Astrocyte (in vitro differentiated cells and primary cell): ENCODE results near the gene RFTN2. TPM values are rescaled to one million over a fixed set of nuclear protein-coding genes. Genes with fewer than 3 reads are reported as not detected.
A peak's percentile ranks its signal among the peaks of the same experiment; 100 is the strongest.

Source experiments
- DNase-seq: peaks from one replicate; pipeline ENCODE4 v3.0.0-alpha.2; 2010; ENCODE audit warnings: low read depth
- FAIRE-seq: peaks from 2 replicates; lab custom pipeline; 2011; peaks lifted over from hg19 to GRCh38; lab: Jason Lieb, UNC
- H2AFZ ChIP-seq: 2 replicates; pipeline ENCODE4 v1.6.0; 2012; ENCODE audit warnings: low read depth, low read length, inconsistent platforms
- H3K27ac ChIP-seq: 2 replicates; pipeline ENCODE4 v1.5.1; 2011; ENCODE audit warnings: low read depth, low read length, inconsistent platforms
- H3K27me3 ChIP-seq: 2 replicates; pipeline ENCODE4 v1.6.0; 2011; ENCODE audit warnings: low read length, inconsistent platforms; ENCODE audit not compliant: insufficient read depth
- H3K36me3 ChIP-seq: 2 replicates; pipeline ENCODE4 v1.5.1; 2011; ENCODE audit warnings: low read length, inconsistent platforms; ENCODE audit not compliant: insufficient read depth
- H3K4me1 ChIP-seq: 2 replicates; pipeline ENCODE4 v1.5.1; 2011; ENCODE audit warnings: low read length, inconsistent platforms; ENCODE audit not compliant: insufficient read depth
- H3K4me2 ChIP-seq: 2 replicates; pipeline ENCODE4 v1.6.0; 2012; ENCODE audit warnings: low read length, inconsistent platforms
- H3K4me3 ChIP-seq: 2 replicates; pipeline ENCODE4 v1.5.1; 2011; ENCODE audit warnings: low read depth, mild to moderate bottlenecking, low read length, inconsistent platforms; ENCODE audit not compliant: insufficient read depth
- H3K79me2 ChIP-seq: 2 replicates; pipeline ENCODE4 v1.6.0; 2012; ENCODE audit warnings: mild to moderate bottlenecking, low read length, inconsistent platforms; ENCODE audit not compliant: insufficient read depth
- H3K9ac ChIP-seq: 2 replicates; pipeline ENCODE4 v1.6.0; 2012; ENCODE audit warnings: mild to moderate bottlenecking, low read length, inconsistent platforms
- H3K9me3 ChIP-seq: 2 replicates; pipeline ENCODE4 v1.5.1; 2012; ENCODE audit warnings: low read depth, mild to moderate bottlenecking, low read length, inconsistent platforms; ENCODE audit not compliant: insufficient read depth
- H4K20me1 ChIP-seq: 2 replicates; pipeline ENCODE4 v1.6.0; 2012; ENCODE audit warnings: low read length, inconsistent platforms; ENCODE audit not compliant: insufficient read depth
- H3K27ac Mint-ChIP-seq: one replicate; pipeline ENCODE4 v1.8.0; 2021; ENCODE audit warnings: mild to moderate bottlenecking, mixed read lengths; ENCODE audit not compliant: unreplicated experiment
- H3K27me3 Mint-ChIP-seq: one replicate; pipeline ENCODE4 v1.8.0; 2021; ENCODE audit warnings: low read depth, mixed read lengths; ENCODE audit not compliant: unreplicated experiment
- H3K36me3 Mint-ChIP-seq: one replicate; pipeline ENCODE4 v1.8.0; 2021; ENCODE audit warnings: low read depth, mixed read lengths; ENCODE audit not compliant: unreplicated experiment
- H3K4me1 Mint-ChIP-seq: one replicate; pipeline ENCODE4 v1.8.0; 2021; ENCODE audit warnings: low read depth, mixed read lengths; ENCODE audit not compliant: unreplicated experiment
- H3K4me3 Mint-ChIP-seq: one replicate; pipeline ENCODE4 v1.8.0; 2021; ENCODE audit warnings: mild to moderate bottlenecking, moderate library complexity, mixed read lengths; ENCODE audit not compliant: unreplicated experiment
- H3K9me3 Mint-ChIP-seq: one replicate; pipeline ENCODE4 v1.8.0; 2021; ENCODE audit warnings: mild to moderate bottlenecking, mixed read lengths; ENCODE audit not compliant: unreplicated experiment
- EZH2 ChIP-seq: IDR thresholded peaks from 2 replicates; pipeline ENCODE4 v1.6.1; 2012; ENCODE audit warnings: mild to moderate bottlenecking, low read length, inconsistent platforms; ENCODE audit not compliant: insufficient read depth
- total RNA-seq: library from RNA; stranded (reverse); gene quantifications from 2 replicates; pipeline ENCODE4 v1.2.1, GENCODE V29; 2021
- TF ChIP-seq, protein P1 (sequence below): IDR thresholded peaks from 2 replicates; pipeline ENCODE4 v1.5.1; 2011; ENCODE audit warnings: low read depth, mild to moderate bottlenecking, inconsistent platforms, low read length, moderate library complexity; ENCODE audit not compliant: insufficient read depth

Gene RFTN2
- total RNA-seq, 1 donor from 2014 or later = 7.1 TPM

DNA sequence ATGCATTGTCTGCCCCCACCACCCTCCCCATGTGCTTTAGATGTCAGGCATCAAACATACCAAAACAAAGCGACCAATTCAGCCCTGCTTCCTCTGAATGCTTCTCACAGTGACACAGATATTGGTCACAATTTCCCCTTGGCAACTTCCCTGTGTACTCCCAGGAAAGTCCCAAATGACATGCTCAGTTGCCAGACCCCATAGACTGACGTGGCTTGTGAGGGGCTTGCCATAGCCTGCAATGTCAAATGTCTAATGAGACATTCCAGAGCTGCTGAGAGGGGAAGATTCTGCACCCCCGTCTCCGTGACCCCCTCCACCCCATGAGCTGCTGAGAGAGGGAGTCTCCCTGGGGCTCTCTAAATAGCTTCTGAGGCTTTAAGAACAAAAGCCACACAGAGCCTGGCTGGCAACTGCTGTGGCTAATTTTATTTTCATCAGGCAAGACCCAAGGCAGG, 47.3 kb downstream of the RFTN2 start:
- no peak overlapping the region for H3K4me3 ChIP-seq
- peaks cover 6% of the 10 kb centered on the region for H3K9me3 Mint-ChIP-seq
- no peak overlapping the region for H3K9ac ChIP-seq
- no peaks in the 10 kb centered on the region for H3K27me3 Mint-ChIP-seq
- peak overlapping the region; percentile 57 for H3K4me2 ChIP-seq
- no peaks in the 10 kb centered on the region for H3K4me1 ChIP-seq
- H3K36me3 Mint-ChIP-seq = peaks cover under 1% of the 10 kb centered on the region
- peak overlapping the region; percentile 37 for H3K27ac Mint-ChIP-seq
- TF ChIP-seq EZH2 = no peak
- TF ChIP-seq, protein P1, sequence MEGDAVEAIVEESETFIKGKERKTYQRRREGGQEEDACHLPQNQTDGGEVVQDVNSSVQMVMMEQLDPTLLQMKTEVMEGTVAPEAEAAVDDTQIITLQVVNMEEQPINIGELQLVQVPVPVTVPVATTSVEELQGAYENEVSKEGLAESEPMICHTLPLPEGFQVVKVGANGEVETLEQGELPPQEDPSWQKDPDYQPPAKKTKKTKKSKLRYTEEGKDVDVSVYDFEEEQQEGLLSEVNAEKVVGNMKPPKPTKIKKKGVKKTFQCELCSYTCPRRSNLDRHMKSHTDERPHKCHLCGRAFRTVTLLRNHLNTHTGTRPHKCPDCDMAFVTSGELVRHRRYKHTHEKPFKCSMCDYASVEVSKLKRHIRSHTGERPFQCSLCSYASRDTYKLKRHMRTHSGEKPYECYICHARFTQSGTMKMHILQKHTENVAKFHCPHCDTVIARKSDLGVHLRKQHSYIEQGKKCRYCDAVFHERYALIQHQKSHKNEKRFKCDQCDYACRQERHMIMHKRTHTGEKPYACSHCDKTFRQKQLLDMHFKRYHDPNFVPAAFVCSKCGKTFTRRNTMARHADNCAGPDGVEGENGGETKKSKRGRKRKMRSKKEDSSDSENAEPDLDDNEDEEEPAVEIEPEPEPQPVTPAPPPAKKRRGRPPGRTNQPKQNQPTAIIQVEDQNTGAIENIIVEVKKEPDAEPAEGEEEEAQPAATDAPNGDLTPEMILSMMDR = no peak
- peaks cover 8% of the 10 kb centered on the region for H3K4me1 Mint-ChIP-seq
- H3K36me3 ChIP-seq = no peaks in the 10 kb centered on the region
- no peaks in the 10 kb centered on the region for H4K20me1 ChIP-seq
- no peaks in the 10 kb centered on the region for H3K27me3 ChIP-seq
- H3K79me2 ChIP-seq = no peaks in the 10 kb centered on the region
- DNase-seq (peak; percentile 13), FAIRE-seq (no peak)
- H2AFZ ChIP-seq = peak overlapping the region; percentile 5
- H3K9me3 ChIP-seq = no peaks in the 10 kb centered on the region
- H3K4me3 Mint-ChIP-seq = no peak overlapping the region
- H3K27ac ChIP-seq = no peak overlapping the region

DNA sequence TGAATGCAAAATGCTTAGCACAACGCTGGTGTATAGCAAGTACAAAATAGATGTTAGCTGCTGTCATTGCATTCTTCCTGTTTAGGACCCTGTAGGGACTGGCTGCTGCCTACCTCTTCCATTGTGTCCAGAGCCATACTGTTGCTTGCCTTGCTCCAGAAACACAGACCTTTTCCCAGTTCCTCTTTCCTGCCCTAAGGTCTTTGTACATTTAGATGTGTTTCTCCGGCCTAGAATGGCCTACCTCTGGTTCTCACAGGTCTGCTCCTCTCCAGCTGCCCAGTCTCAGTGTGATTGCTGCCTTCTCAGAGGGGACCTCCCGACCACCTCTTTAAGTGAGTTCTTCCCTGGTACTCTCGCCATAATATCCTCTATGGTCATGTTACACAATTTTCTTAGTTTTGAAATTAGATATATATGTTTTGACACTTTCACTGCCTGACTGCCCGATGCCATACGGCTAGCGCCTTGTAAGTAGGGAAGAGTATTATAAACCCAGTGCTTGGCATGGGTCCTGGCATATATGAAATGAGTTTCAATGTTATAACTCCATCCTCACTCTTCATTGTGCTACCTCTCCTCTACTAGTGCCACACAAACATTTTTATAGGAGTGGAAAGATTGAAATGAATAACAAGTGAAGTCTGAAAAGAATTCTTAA, 48.3 kb downstream of the RFTN2 start:
- H3K4me2 ChIP-seq = no peak overlapping the region
- H3K4me1 Mint-ChIP-seq = peaks cover 8% of the 10 kb centered on the region
- H3K4me3 Mint-ChIP-seq = no peak overlapping the region
- peaks cover 6% of the 10 kb centered on the region for H3K9me3 Mint-ChIP-seq
- H3K4me1 ChIP-seq = no peaks in the 10 kb centered on the region
- H3K27me3 Mint-ChIP-seq = no peaks in the 10 kb centered on the region
- no peaks in the 10 kb centered on the region for H3K27me3 ChIP-seq
- peaks cover 2% of the 10 kb centered on the region for H3K36me3 Mint-ChIP-seq
- no peak overlapping the region for H3K27ac ChIP-seq
- no peaks in the 10 kb centered on the region for H3K79me2 ChIP-seq
- H3K27ac Mint-ChIP-seq = no peak overlapping the region
- no peak overlapping the region for H3K4me3 ChIP-seq
- peak overlapping the region; percentile 18 for H2AFZ ChIP-seq
- H4K20me1 ChIP-seq = no peaks in the 10 kb centered on the region
- DNase-seq (no peak), FAIRE-seq (no peak)
- H3K36me3 ChIP-seq = no peaks in the 10 kb centered on the region
- TF ChIP-seq, protein P1 = no peak
- no peak for TF ChIP-seq EZH2
- no peak overlapping the region for H3K9ac ChIP-seq
- no peaks in the 10 kb centered on the region for H3K9me3 ChIP-seq

DNA sequence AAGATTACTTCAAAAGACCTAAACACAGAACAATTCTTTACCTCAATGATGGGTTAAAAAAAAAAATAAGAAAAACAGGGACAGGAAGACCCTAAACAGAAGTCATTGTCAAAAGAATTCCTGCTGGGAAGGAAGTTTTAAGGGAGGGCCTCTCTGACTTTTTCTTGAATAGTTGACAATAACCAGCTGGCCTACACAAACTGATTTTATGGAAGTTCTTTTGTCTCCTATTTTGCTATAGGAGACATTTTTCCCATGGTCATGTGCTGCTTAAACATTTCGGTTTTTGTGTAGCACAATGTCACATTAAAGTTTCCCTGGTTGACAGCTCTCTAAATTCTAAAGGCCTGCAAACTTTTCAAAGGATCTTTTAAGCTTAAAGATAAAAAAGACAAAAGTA, 55.3 kb downstream of the RFTN2 start:
- Histone ChIP-seq H3K4me1 (no peaks in the 10 kb centered on the region), H2AFZ (no peak overlapping the region), H3K36me3 (no peaks in the 10 kb centered on the region), H3K4me3 (no peak overlapping the region), H3K27ac (no peak overlapping the region), H3K9ac (no peak overlapping the region), H4K20me1 (no peaks in the 10 kb centered on the region), H3K79me2 (no peaks in the 10 kb centered on the region), H3K9me3 (no peaks in the 10 kb centered on the region), H3K27me3 (no peaks in the 10 kb centered on the region), H3K4me2 (no peak overlapping the region)
- Mint-ChIP-seq H3K4me1 (no peaks in the 10 kb centered on the region), H3K36me3 (peaks cover 2% of the 10 kb centered on the region), H3K4me3 (no peak overlapping the region), H3K27ac (no peak overlapping the region), H3K9me3 (peaks cover 6% of the 10 kb centered on the region), H3K27me3 (no peaks in the 10 kb centered on the region)
- DNase-seq = no peak
- no peak for FAIRE-seq
- no peak for TF ChIP-seq EZH2
- TF ChIP-seq, protein P1 = no peak
